CD4-positive, alpha-beta T cell treated with Interleukin-21 for 1 hour (primary cell): ENCODE results near the gene SH3TC2.
"Not testable (repeated sequence)": the region's sequence is repeated elsewhere in the genome, so short reads cannot be mapped to it uniquely, and the experiment has no call there.

Source experiments
- DNase-seq: peaks from one replicate; pipeline ENCODE4 v3.0.0-alpha.2; 2020

The SH3TC2 gene

GRCh38 chr5:149063017-149063687, at the start of gene SH3TC2:
SH3TC2 (minus strand) TSS chr5:149063062; CDS start chr5:149063022, 40 bp downstream.
- no peak for DNase-seq

GRCh38 chr5:149110406-149110805, 47.5 kb upstream of the SH3TC2 start:
- no peak for DNase-seq

GRCh38 chr5:149108651-149109280, 45.9 kb upstream of the SH3TC2 start:
- no peak for DNase-seq

GRCh38 chr5:149100331-149100730, 37.5 kb upstream of the SH3TC2 start:
- DNase-seq = no peak

- no peak for DNase-seq
Observed at GRCh38 chr5:149099920-149100319, 37.1 kb upstream of the SH3TC2 start.

- no peak for DNase-seq
Observed at GRCh38 chr5:149094996-149095395, 32.1 kb upstream of the SH3TC2 start.

- DNase-seq = no peak
Observed at GRCh38 chr5:149093625-149094024, 30.8 kb upstream of the SH3TC2 start.

- no peak for DNase-seq
Observed at GRCh38 chr5:149089796-149090195, 26.9 kb upstream of the SH3TC2 start.

- no peak for DNase-seq
Observed at GRCh38 chr5:149088686-149089085, 25.8 kb upstream of the SH3TC2 start.

- DNase-seq = no peak
Observed at GRCh38 chr5:149083846-149084245, 21.0 kb upstream of the SH3TC2 start.

GRCh38 chr5:149082271-149082670, 19.4 kb upstream of the SH3TC2 start:
- no peak for DNase-seq

GRCh38 chr5:149080294-149080693, 17.4 kb upstream of the SH3TC2 start:
- DNase-seq = no peak

- DNase-seq = peak; percentile 37
Observed at GRCh38 chr5:149079883-149080282, 17.0 kb upstream of the SH3TC2 start.

- DNase-seq = not testable (repeated sequence)
Observed at GRCh38 chr5:149074071-149074470, 11.2 kb upstream of the SH3TC2 start.

- DNase-seq = no peak
Observed at GRCh38 chr5:149073213-149073612, 10.4 kb upstream of the SH3TC2 start.

GRCh38 chr5:149072791-149073190, 9.9 kb upstream of the SH3TC2 start:
- DNase-seq = no peak

- no peak for DNase-seq
Observed at GRCh38 chr5:149072376-149072775, 9.5 kb upstream of the SH3TC2 start.

- DNase-seq = no peak
Observed at GRCh38 chr5:149071756-149072155, 8.9 kb upstream of the SH3TC2 start.

GRCh38 chr5:149071216-149071615, 8.4 kb upstream of the SH3TC2 start:
- no peak for DNase-seq

GRCh38 chr5:149069711-149070110, 6.8 kb upstream of the SH3TC2 start:
- DNase-seq = no peak

GRCh38 chr5:149063896-149064478, 1.1 kb upstream of the SH3TC2 start:
- DNase-seq = no peak

GRCh38 chr5:149062371-149063016, 368 bp downstream of the SH3TC2 start:
- no peak for DNase-seq

GRCh38 chr5:149061341-149061740, 1.5 kb downstream of the SH3TC2 start:
- no peak for DNase-seq

- DNase-seq = no peak
Observed at GRCh38 chr5:149060325-149060724, 2.5 kb downstream of the SH3TC2 start.
